ENCODE results near the gene CNGB1.

CNGB1 gene

DNA sequence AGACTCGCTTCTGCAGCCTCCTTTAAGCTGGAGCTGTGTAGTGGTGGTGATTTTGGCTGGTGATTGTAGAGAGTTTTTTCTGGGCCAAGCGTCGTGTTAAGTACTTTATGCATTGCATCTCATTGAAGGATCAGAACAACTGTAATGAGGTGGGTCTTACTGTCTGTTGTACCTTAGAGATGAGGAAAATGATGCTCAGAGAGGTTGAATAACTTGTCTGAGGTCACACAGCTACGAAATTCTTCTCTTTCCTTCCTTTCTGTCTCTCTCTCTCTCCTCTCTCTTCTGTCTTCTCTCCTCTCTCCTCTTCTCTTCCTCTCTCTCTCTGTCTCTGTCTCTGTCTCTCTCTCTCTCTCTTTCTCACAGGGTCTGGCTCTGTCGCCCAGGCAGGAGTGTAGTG is 82.8 kb downstream of the CNGB1 start:
- Histone ChIP-seq H3K79me2 (ENCODE audit: control insufficient read depth, insufficient read depth, low read length, poor library complexity) (no peaks in the 10 kb centered on the region), H3K79me1 (ENCODE audit: low read length) (no peaks in the 10 kb centered on the region), H4K12ac (ENCODE audit: low read depth, low read length) (no peak overlapping the region), H3K27ac (ENCODE audit: low read depth, low read length) (no peak overlapping the region), H3K9ac (ENCODE audit: low read length) (no peak overlapping the region), H3K4me1 (ENCODE audit: control insufficient read depth in 1 of 2, insufficient read depth in 2 of 2, low read length in 2 of 2) (no peaks in the 10 kb centered on the region), H2BK12ac (ENCODE audit: low read length) (no peak overlapping the region), H2BK120ac (ENCODE audit: insufficient read depth, low read length, poor library complexity) (no peak overlapping the region), H2BK5ac (ENCODE audit: low read depth, low read length, poor library complexity) (no peak overlapping the region), H3K9me3 (ENCODE audit: insufficient read depth, low read depth, low read length) (peaks cover 2% of the 10 kb centered on the region), H3K4me3 (ENCODE audit: low read depth, low read length) (no peak overlapping the region), H4K91ac (ENCODE audit: low read depth, low read length) (no peak overlapping the region), H2AK5ac (ENCODE audit: low read length) (no peak overlapping the region), H3K4ac (ENCODE audit: low read depth, low read length) (no peak overlapping the region), H3K14ac (ENCODE audit: low read length) (no peak overlapping the region), H3K27me3 (ENCODE audit: insufficient read depth, low read length) (no peaks in the 10 kb centered on the region), H3K4me2 (ENCODE audit: low read length) (no peak overlapping the region), H3K23ac (ENCODE audit: low read length) (no peak overlapping the region), H4K8ac (ENCODE audit: low read depth, low read length) (no peak overlapping the region), H3K36me3 (ENCODE audit: control insufficient read depth in 1 of 2, insufficient read depth in 2 of 2, low read length in 2 of 2) (no peaks in the 10 kb centered on the region), H2AFZ (ENCODE audit: insufficient read depth, low read length, poor library complexity) (no peak overlapping the region), H3K18ac (ENCODE audit: low read length) (no peak overlapping the region)
- WGBS (ENCODE audit: extremely low coverage, insufficient coverage, insufficient read length), result no CpG with 5 or more reads among the region's 5 CpGs
- DNase-seq, result no peak

DNA sequence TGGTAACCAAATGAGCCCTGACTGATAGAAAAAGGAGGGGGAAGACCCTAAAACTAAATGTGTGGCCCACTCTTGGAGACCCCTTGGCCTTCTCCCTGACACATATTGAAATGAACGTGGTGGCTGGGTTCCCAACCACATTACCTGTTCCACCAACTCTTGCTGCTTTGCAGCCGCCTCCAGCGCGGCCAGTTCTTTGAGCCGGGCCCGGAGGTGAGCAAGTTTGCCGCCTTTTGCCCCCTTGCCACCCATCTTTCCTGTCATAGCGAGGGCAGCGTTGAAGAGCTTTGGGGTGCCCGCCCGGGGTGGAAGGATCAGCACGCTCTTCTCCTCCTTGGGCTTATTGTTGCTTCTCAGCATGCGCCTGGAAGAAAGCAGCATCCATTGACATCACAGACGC is 83.2 kb downstream of the CNGB1 start:
- Histone ChIP-seq H3K36me3 (ENCODE audit: control insufficient read depth in 1 of 2, insufficient read depth in 2 of 2, low read length in 2 of 2) (no peaks in the 10 kb centered on the region), H3K4me2 (ENCODE audit: low read length) (no peak overlapping the region), H3K14ac (ENCODE audit: low read length) (no peak overlapping the region), H3K9ac (ENCODE audit: low read length) (no peak overlapping the region), H3K4me1 (ENCODE audit: control insufficient read depth in 1 of 2, insufficient read depth in 2 of 2, low read length in 2 of 2) (no peaks in the 10 kb centered on the region), H3K4me3 (ENCODE audit: low read depth, low read length) (no peak overlapping the region), H3K23ac (ENCODE audit: low read length) (no peak overlapping the region), H2BK5ac (ENCODE audit: low read depth, low read length, poor library complexity) (no peak overlapping the region), H2AFZ (ENCODE audit: insufficient read depth, low read length, poor library complexity) (no peak overlapping the region), H3K27ac (ENCODE audit: low read depth, low read length) (no peak overlapping the region), H2AK5ac (ENCODE audit: low read length) (no peak overlapping the region), H4K12ac (ENCODE audit: low read depth, low read length) (no peak overlapping the region), H3K79me2 (ENCODE audit: control insufficient read depth, insufficient read depth, low read length, poor library complexity) (no peaks in the 10 kb centered on the region), H4K8ac (ENCODE audit: low read depth, low read length) (no peak overlapping the region), H2BK120ac (ENCODE audit: insufficient read depth, low read length, poor library complexity) (no peak overlapping the region), H3K9me3 (ENCODE audit: insufficient read depth, low read depth, low read length) (peaks cover 4% of the 10 kb centered on the region), H3K79me1 (ENCODE audit: low read length) (no peaks in the 10 kb centered on the region), H3K4ac (ENCODE audit: low read depth, low read length) (no peak overlapping the region), H2BK12ac (ENCODE audit: low read length) (no peak overlapping the region), H3K18ac (ENCODE audit: low read length) (no peak overlapping the region), H3K27me3 (ENCODE audit: insufficient read depth, low read length) (no peaks in the 10 kb centered on the region), H4K91ac (ENCODE audit: low read depth, low read length) (no peak overlapping the region)
- WGBS (ENCODE audit: extremely low coverage, insufficient coverage, insufficient read length), result no CpG with 5 or more reads among the region's 14 CpGs
- DNase-seq, result no peak

DNA sequence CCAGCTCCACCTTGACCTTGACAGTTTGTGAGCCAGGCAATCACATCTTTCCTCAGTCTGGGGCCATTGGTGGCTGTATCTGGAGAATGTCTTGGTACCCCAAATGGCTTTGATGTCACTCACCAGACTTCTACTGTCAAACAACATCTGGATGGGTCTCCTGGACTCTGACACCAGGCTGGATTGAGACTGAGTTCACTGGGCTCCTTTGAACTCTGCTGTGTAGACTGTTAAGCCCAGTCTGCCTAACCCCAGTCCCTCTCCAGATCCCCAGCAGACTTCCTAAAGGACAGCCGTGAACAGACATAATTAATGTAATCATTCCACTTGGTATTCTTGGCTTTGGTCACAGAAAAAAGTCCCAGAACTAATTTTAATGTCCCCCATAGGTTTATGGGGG is 84.5 kb downstream of the CNGB1 start:
- no peak overlapping the region for H2BK120ac ChIP-seq (ENCODE audit: insufficient read depth, low read length, poor library complexity)
- H3K4me3 ChIP-seq (ENCODE audit: low read depth, low read length), result no peak overlapping the region
- no peak overlapping the region for H3K14ac ChIP-seq (ENCODE audit: low read length)
- DNase-seq, result no peak
- H3K23ac ChIP-seq (ENCODE audit: low read length), result no peak overlapping the region
- H3K4ac ChIP-seq (ENCODE audit: low read depth, low read length), result no peak overlapping the region
- no peaks in the 10 kb centered on the region for H3K79me2 ChIP-seq (ENCODE audit: control insufficient read depth, insufficient read depth, low read length, poor library complexity)
- no peak overlapping the region for H3K27ac ChIP-seq (ENCODE audit: low read depth, low read length)
- no peak overlapping the region for H3K4me2 ChIP-seq (ENCODE audit: low read length)
- no peak overlapping the region for H4K8ac ChIP-seq (ENCODE audit: low read depth, low read length)
- H3K4me1 ChIP-seq (ENCODE audit: control insufficient read depth in 1 of 2, insufficient read depth in 2 of 2, low read length in 2 of 2), result no peaks in the 10 kb centered on the region
- no peaks in the 10 kb centered on the region for H3K36me3 ChIP-seq (ENCODE audit: control insufficient read depth in 1 of 2, insufficient read depth in 2 of 2, low read length in 2 of 2)
- no CpG with 5 or more reads among the region's 1 CpG for WGBS (ENCODE audit: extremely low coverage, insufficient coverage, insufficient read length)
- no peak overlapping the region for H2AFZ ChIP-seq (ENCODE audit: insufficient read depth, low read length, poor library complexity)
- H3K27me3 ChIP-seq (ENCODE audit: insufficient read depth, low read length), result no peaks in the 10 kb centered on the region
- no peak overlapping the region for H3K9ac ChIP-seq (ENCODE audit: low read length)
- H2BK12ac ChIP-seq (ENCODE audit: low read length), result no peak overlapping the region
- no peaks in the 10 kb centered on the region for H3K79me1 ChIP-seq (ENCODE audit: low read length)
- peaks cover 4% of the 10 kb centered on the region for H3K9me3 ChIP-seq (ENCODE audit: insufficient read depth, low read depth, low read length)
- no peak overlapping the region for H4K12ac ChIP-seq (ENCODE audit: low read depth, low read length)
- no peak overlapping the region for H4K91ac ChIP-seq (ENCODE audit: low read depth, low read length)
- no peak overlapping the region for H2AK5ac ChIP-seq (ENCODE audit: low read length)
- no peak overlapping the region for H2BK5ac ChIP-seq (ENCODE audit: low read depth, low read length, poor library complexity)
- H3K18ac ChIP-seq (ENCODE audit: low read length), result no peak overlapping the region

DNA sequence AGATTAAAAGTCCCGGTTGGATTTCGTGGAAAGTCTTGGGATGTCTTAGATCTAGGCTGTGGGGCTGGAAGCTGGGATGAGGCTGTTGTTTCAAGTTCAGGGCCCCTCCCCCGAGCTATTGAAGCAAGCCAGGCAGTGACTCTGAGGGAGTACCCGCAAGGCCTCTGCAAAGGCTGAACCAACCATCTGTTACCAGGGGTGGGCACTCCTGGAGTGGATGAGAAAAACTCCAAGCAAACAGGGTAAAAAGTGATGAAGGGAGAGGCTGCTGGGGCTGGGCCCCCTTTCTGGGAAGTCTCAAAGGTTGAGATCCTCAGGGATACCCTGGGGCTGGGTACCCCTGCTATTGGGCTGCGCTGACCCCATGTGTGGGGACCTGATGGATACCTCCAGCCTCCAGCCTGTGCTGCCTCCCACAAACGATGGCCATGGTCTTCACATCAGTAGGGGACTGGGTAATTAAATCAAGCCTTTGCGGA is 86.2 kb downstream of the CNGB1 start:
- no peak overlapping the region for H2BK120ac ChIP-seq (ENCODE audit: insufficient read depth, low read length, poor library complexity)
- no peak overlapping the region for H3K27ac ChIP-seq (ENCODE audit: low read depth, low read length)
- H3K18ac ChIP-seq (ENCODE audit: low read length), result no peak overlapping the region
- H2AFZ ChIP-seq (ENCODE audit: insufficient read depth, low read length, poor library complexity), result no peak overlapping the region
- no peaks in the 10 kb centered on the region for H3K4me1 ChIP-seq (ENCODE audit: control insufficient read depth in 1 of 2, insufficient read depth in 2 of 2, low read length in 2 of 2)
- H3K79me1 ChIP-seq (ENCODE audit: low read length), result no peaks in the 10 kb centered on the region
- H4K12ac ChIP-seq (ENCODE audit: low read depth, low read length), result no peak overlapping the region
- H3K9me3 ChIP-seq (ENCODE audit: insufficient read depth, low read depth, low read length), result peaks cover 4% of the 10 kb centered on the region
- H3K9ac ChIP-seq (ENCODE audit: low read length), result no peak overlapping the region
- H3K4me2 ChIP-seq (ENCODE audit: low read length), result no peak overlapping the region
- no peaks in the 10 kb centered on the region for H3K79me2 ChIP-seq (ENCODE audit: control insufficient read depth, insufficient read depth, low read length, poor library complexity)
- no peak overlapping the region for H3K14ac ChIP-seq (ENCODE audit: low read length)
- H4K91ac ChIP-seq (ENCODE audit: low read depth, low read length), result no peak overlapping the region
- H3K4me3 ChIP-seq (ENCODE audit: low read depth, low read length), result no peak overlapping the region
- H4K8ac ChIP-seq (ENCODE audit: low read depth, low read length), result no peak overlapping the region
- no peak overlapping the region for H2BK12ac ChIP-seq (ENCODE audit: low read length)
- no peaks in the 10 kb centered on the region for H3K36me3 ChIP-seq (ENCODE audit: control insufficient read depth in 1 of 2, insufficient read depth in 2 of 2, low read length in 2 of 2)
- H2BK5ac ChIP-seq (ENCODE audit: low read depth, low read length, poor library complexity), result no peak overlapping the region
- DNase-seq, result no peak
- WGBS (ENCODE audit: extremely low coverage, insufficient coverage, insufficient read length), result no CpG with 5 or more reads among the region's 7 CpGs
- H3K23ac ChIP-seq (ENCODE audit: low read length), result no peak overlapping the region
- H3K4ac ChIP-seq (ENCODE audit: low read depth, low read length), result no peak overlapping the region
- no peak overlapping the region for H2AK5ac ChIP-seq (ENCODE audit: low read length)
- H3K27me3 ChIP-seq (ENCODE audit: insufficient read depth, low read length), result no peaks in the 10 kb centered on the region

Data from trophoblast cell (in vitro differentiated cells and primary cell).